Activated T-helper 1 cell treated with anti-CD3 and anti-CD28 coated beads, Interleukin-2, amount 50 U/mL, for 16 hours (primary cell): ENCODE data around the gene ST8SIA5.

Source experiments
- DNase-seq, 2 donors: peaks; one replicate each; pipeline ENCODE4 v3.0.0-alpha.2; 2020; ENCODE audit warnings: low read depth in 1 of 2, low spot score in 1 of 2

Gene ST8SIA5

DNA sequence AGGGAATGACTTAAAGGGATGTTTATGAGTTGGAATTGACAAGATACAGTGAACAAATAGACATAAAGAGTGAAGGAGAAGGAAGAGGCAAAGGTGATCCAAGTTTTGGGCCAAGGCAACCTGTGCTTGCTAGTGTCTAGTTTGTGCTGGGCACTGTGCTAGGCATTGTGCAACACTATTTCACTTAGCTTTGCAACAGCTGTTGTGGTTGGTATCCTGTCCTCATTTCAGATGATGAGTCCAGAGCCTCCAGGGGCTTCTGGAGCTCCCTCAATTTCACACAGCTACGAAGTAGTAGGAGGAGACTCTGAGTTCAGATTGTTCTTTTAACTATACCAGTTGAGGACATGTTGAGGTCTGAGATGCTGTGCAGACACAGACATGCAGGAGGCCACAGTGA, 81.7 kb downstream of the ST8SIA5 start:
- DNase-seq, result no peak

DNA sequence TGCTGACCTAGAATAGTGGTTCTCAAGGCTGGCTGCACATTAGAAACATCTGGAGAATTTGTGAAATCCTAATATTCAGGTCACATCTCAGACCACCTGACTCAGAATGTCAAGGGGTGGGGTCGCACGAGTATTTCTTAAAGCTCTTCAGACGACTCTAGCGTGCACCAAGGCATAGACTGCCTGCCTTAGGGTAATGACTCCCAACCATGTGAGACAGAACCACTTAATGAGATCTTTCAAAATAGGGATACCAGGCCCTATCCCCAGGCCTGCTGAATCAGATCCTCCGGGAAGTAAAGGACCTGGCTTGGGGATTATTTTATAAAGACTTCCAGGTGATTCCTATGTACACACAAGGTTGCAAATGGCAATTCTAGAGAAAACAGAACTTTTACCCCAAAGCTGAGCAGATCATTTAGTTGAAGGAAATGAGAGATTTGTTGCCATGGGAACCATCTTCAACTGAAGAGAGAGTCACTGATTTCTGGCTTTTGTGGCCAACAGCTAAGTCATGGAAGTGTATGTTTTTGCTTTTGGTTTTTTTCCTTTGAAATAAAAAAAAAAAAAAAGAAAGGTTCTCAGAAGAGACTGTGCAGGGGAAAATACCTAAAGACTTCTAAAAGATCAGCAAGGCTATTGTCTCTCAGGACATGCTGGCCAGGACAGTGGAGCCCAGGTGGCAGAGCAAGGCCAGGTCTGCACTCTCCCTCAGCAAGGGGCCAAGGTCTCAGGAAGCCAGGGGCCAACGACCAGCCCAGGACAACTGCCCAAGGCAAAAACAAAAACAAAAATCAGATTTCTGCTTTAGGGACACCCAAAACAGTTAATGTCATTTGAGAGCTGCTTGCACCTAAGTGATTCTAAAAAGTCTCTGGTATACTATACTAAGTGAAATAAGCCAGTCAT, 84.5 kb downstream of the ST8SIA5 start:
- no peak for DNase-seq

GRCh38 chr18:46668694-46669093, 88.2 kb downstream of the ST8SIA5 start:
- no peak for DNase-seq

DNA sequence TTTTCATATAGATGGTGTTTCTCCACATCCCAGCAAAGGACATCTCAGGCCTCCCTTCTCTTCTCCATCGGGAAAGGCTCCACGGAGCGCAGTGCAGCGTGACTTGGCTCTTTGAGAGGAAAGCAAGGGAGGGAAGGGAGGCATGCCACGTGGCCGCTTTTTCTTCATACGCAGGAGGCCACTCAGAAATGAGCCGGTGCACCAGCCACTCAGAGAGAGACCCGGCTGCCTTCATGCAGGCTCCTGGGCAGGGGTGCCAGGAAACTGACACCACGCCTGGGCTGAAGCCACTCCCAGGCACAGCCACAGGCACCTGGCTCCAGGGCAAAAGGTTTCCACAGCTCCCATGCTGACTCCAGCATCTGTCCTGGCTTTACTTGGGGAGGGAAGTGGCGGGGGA, 88.7 kb downstream of the ST8SIA5 start:
- DNase-seq, result no peak

DNA sequence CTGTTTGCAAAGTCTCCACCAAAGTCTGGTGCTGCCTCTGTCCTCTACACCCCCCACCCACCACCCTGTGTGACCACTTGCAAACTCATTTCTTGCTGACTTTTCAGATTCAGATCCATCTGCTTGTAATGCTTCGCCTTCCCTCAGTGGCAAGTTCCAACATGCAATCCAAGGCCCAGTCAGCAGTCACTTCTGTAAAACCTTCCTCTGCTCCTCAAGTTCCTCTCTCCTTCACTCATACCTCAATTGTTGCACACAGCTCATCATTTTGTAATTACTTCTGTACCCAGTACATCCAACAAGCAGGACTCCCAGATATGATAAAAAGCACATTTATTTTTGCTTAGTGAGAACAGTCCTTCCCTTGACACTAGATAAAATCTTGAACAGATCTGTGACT, 93.3 kb downstream of the ST8SIA5 start:
- no peak for DNase-seq

DNA sequence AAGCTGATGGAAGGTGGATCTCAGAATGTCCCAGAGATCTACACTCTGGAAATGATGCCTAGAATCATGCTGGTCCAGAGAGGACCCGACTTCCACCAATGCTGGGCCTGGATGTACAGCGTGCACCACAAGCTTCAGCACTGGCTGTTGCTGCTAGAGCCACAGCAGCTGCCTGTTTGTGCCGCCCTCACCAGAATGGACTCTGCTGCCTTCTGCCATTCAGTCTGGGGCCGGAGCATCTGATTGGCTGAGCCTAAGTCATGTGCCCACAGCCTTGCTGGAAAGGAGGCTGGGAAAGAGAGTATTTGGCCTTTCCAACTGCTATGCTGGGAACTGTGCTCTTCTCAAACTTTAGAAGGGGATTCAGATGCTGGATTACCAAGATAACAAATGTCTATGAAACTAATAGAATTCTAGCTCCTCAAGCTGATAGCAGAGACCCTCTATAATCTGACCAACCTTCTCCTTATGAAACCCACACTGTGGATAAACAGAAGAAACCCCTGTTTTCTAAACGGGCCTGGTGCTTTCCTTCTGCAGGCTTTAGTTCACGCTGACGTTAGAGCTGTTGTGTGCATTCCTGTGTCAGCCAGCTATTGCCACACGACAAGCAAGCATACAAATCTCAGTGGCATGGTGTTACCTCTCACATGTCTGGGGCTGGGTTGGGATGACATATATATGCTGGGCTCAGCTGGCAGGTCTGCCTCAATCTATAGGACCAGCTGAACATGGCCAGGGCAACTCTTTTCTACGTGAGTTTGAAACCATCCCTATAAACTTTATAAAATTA, 95.7 kb downstream of the ST8SIA5 start:
- DNase-seq, result no peak

DNA sequence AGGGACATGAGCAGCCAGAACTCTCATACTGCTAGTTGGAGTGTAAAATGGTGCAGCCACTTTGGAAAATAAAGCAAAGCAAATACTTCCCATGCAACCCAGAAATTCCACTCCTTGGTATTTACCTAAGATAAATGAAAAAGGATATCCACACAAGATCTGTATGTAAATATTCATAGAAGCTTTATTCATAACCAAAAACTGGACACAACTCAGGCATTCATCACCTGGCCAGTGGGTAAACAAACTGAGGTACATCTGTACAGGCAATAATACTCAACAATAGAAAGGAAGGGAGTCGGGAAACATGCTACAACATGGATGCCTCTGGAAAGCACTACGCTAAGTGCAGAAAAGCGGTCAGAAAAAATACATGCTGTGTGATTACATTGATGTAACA, 97.4 kb downstream of the ST8SIA5 start:
- DNase-seq, result no peak

DNA sequence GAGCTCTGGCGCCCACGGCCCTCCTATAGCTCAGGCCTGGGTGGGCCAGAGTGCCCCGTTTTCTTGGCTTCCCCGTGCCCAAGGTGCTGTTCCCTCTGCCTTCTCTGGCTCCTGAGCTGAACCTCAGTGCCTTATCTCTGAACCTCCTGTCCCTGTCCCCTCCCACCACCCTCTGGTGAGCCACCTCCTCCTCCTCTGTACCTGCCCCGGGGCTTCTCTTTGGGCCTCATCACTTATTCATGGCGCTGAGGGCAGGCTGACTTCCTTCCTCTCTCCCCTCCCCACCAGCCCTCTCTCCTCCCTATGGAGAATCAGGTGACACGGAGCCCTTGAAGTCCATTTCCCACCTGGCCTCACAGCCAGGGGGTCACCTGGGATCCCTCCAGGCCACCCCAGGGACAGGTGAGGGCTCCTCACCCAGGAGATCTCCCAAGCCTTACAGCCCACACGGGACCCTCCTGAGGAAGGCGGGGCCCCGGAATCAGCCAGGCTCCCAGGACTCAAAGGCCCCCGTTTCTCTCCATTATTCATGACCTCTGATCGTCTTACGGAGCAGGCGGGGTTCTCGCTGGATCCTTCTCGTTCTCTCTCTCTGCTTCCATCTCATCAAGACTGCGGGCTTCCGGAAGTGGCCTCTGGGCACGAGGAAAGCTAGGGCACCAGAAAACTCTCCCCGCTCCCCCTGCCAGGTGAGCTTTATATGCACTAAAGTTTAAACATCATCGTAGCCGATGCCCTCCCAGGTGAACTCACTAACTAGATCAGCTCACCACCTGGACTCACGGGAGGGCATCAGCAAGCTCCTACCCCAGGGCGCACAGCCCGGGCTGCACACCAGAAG, 99.5 kb downstream of the ST8SIA5 start, which contains the start of gene LOXHD1:
TSS of gene LOXHD1 (minus strand) at position 106 of the 841 bp plus-strand sequence. CDS start 187 bp downstream, outside the sequence.
- no peak for DNase-seq

DNA sequence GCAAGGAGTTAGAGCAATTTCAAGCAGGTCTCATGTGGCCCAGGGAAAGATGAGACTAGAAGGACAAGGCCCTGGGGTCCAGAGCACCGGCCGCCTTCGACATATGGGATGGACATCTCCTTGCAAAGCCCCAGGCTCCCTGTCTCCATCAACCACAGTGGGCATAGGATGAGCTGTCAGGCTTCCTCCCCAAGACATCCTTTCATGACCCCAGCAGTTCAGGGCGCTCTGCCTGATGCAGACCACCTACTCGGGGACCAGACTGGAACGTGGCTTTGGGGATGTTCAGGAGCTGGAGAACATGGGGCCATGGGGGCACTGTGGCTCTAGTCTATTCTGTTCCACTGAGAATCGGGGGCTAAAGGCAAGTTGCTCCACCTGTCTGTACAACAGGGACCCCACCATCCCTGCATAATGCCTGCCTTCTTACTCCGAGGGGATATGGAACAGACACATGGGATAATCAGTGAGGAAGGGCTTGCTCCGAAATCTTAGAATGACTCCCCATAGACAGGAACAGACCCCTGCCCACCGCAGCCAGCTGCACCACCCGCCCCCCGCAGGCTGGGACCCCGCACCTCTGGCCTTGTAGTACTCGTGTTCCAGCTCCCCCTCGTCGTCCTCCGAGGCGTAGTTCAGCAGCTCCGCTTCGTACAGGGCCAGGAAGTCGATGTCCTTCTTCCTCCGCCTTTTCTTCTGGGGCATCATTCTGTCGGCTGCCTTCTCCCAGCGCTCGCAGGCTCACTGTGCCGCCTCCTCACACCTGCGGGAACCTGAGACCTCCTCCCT, 100.3 kb downstream of the ST8SIA5 start:
- no peak for DNase-seq

- DNase-seq, result no peak
These were observed 104.5 kb downstream of the ST8SIA5 start for GRCh38 chr18:46652372-46652771.

GRCh38 chr18:46650681-46651080, 106.2 kb downstream of the ST8SIA5 start:
- no peak for DNase-seq

- no peak for DNase-seq
These were observed 107.6 kb downstream of the ST8SIA5 start for GRCh38 chr18:46649071-46649862.

- DNase-seq, result no peak
These were observed 110.4 kb downstream of the ST8SIA5 start for GRCh38 chr18:46646468-46646867.

DNA sequence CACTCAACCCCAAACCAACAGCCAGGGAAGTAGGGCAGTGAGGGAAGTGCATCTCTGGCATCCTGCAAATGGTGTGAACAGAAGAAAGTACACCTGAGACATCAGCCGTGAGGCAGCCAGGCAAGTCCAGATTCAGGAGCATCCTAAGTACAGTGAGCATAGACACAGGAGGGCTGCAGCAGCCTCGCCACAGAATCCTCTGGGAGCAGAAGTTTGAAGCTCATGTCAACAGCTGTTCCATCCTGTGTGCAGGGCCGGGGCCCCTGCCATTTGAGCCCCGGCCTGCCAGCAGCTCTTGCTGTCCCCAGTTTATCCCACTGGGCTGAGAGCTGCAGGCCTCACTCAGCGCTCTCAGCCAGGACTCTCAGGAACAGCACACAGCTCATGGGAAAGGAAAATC, 114.3 kb downstream of the ST8SIA5 start:
- no peak for DNase-seq

DNA sequence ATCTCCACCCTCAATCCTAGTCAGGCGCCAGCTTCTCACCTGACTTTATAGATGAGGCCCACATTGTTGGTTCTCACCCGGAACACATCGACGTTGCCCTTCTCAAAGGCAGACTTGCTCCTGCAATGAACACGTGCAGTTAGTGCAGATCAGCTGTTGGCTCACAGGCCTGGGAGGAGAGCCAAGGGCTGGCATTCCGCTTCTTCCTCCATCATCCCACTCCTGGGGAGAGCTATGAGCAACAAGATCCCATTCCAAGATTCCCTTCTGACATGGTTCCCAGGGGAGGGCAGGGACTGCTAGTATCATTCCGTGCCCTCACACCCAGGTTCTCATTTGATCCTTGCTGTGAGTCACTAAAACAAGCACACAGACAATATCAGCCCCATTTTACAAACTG, 114.9 kb downstream of the ST8SIA5 start:
- DNase-seq, result no peak

DNA sequence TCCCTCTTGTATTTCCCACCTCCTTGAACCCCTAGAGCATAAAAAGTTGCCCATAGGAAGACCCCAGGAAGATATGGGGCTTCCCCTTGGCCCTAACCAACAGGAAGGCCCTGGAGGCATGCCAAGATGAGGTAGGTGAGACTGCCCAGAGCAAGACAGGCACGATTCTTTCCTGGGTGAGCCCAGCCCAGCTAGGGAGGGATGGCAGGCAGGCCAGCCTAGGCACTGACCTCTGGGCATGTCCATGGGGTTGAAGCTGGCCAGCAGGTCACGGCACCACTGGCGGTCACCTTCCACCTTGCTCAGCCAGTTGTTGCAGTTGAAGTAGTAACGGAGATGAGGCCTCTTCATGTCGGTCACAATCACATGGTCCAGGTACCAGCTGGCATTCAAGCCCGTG, 117.5 kb downstream of the ST8SIA5 start:
- no peak for DNase-seq

GRCh38 chr18:46636040-46636630, 120.7 kb downstream of the ST8SIA5 start:
- DNase-seq, result no peak

DNA sequence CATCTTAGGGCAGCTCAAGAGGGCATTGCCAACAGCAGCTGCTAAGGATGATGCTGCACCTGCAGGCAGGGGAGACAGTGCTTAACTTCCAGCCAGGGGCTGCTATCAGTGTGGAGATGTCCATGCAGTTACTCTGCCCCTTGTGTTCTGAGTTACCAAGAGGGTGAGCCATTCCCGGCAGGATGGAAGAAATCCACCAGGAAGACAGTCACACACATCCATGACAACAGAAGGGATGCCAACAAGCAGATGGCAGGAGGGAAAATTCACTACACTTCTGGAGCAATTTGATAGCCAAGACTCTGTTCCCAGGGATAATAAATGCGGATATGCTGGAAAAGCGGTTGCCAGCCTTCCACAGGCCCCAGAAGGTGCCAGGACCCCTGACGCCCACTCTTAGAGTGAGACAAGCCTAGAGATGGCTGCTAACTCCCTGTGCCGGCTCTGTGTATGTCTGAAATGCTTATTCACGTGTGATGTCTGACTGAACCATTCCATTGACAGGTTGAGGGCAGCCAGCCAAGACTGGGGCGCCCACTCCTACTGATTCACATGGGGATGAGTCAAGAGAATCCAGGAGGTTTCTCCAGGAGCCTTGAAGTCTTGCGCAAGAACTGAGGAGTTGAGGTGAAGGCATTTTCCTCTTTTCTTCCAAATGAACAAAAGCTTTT, 124.3 kb downstream of the ST8SIA5 start:
- no peak for DNase-seq

DNA sequence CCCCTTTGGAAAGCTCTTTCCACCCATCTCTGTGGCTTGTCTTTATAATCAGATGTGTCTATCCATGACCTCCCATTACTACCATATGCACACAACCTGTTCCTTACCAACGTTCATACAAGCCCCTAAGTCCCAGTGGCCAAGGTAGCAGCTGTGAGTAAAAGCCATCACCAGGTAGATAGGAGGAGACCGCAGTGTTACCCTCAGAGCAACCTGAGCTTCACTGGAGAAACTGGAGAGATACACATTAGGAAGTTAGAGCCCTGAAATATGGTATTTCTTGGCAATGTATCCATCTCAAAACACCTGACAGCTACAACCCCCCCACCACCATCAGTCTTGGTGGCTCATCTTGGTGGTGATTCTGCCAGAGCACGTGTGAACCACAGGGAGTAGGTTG, 125.9 kb downstream of the ST8SIA5 start:
- DNase-seq, result no peak
